Stomach (tissue), 4 donors: ENCODE results near the gene ADORA3.

Experiments used
- EP300 ChIP-seq: sonication (generic); formaldehyde crosslinking; IDR thresholded peaks from one replicate; pipeline ENCODE4 v1.6.1; 2017; ENCODE audit warnings: antibody characterized with exemption
- POLR2A ChIP-seq, 4 donors: fragments of 450-650 bp; IDR thresholded peaks; one replicate each; pipeline ENCODE4 v1.6.1; 2016; ENCODE audit warnings: antibody characterized with exemption in 4 of 4, control low read depth in 2 of 4, mild to moderate bottlenecking in 1 of 4, moderate library complexity in 1 of 4
- TF ChIP-seq, protein P1 (sequence below), 7 experiments: fragments of 450-650 bp in 4 of 7; fragments of 200-600 bp in 3 of 7; sonication (generic) in 3 of 7; IDR thresholded peaks; one replicate each; pipeline ENCODE4 v1.5.1; 2016 to 2019; ENCODE audit warnings: antibody characterized with exemption in 7 of 7, control low read depth in 2 of 7, mild to moderate bottlenecking in 1 of 7

DNA sequence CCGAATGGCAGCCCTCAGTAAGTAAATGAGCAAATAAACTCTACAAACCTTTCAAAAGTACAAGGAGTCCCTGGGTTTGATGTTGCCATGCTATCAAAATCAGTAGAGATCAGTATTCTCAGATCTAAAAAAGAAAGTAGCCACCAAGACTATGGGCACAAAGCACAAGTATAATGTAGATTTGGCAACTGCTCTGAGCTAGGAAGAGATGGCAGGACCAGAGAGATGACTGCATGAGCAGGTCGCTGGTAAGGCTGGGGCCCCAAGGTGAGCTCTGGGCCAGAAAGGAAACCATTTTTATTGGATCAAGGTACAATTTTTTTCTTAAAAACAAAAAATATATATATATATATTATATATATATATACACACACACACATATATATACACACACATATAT is 3.1 kb upstream of the ADORA3 start:
- TF ChIP-seq POLR2A (IDR thresholded peaks at IDR 0.05) (no peak), EP300 (no peak)
- TF ChIP-seq, protein P1, sequence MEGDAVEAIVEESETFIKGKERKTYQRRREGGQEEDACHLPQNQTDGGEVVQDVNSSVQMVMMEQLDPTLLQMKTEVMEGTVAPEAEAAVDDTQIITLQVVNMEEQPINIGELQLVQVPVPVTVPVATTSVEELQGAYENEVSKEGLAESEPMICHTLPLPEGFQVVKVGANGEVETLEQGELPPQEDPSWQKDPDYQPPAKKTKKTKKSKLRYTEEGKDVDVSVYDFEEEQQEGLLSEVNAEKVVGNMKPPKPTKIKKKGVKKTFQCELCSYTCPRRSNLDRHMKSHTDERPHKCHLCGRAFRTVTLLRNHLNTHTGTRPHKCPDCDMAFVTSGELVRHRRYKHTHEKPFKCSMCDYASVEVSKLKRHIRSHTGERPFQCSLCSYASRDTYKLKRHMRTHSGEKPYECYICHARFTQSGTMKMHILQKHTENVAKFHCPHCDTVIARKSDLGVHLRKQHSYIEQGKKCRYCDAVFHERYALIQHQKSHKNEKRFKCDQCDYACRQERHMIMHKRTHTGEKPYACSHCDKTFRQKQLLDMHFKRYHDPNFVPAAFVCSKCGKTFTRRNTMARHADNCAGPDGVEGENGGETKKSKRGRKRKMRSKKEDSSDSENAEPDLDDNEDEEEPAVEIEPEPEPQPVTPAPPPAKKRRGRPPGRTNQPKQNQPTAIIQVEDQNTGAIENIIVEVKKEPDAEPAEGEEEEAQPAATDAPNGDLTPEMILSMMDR (IDR thresholded peaks at IDR 0.05) = no peak
